Activated CD8-positive, alpha-beta memory T cell treated with anti-CD3 and anti-CD28 coated beads, Interleukin-2, amount 50 U/mL, for 48 hours (primary cell): ENCODE results near the gene LIPC.

Experiments
- DNase-seq: peaks from one replicate; pipeline ENCODE4 v3.0.0-alpha.2; 2020

Gene LIPC

GRCh38 chr15:58559904-58560588, 128.3 kb downstream of the LIPC start:
- DNase-seq: no peak

- no peak for DNase-seq
These were observed 129.5 kb downstream of the LIPC start for GRCh38 chr15:58561321-58561720.

GRCh38 chr15:58562135-58562534, 130.3 kb downstream of the LIPC start:
- DNase-seq: no peak

GRCh38 chr15:58564981-58565380, 133.2 kb downstream of the LIPC start:
- no peak for DNase-seq

GRCh38 chr15:58565619-58566018, 133.8 kb downstream of the LIPC start:
- no peak for DNase-seq

GRCh38 chr15:58566029-58566428, 134.2 kb downstream of the LIPC start:
- DNase-seq: no peak

GRCh38 chr15:58568157-58568571, 136.4 kb downstream of the LIPC start:
- no peak for DNase-seq

- DNase-seq: no peak
These were observed 137.7 kb downstream of the LIPC start for GRCh38 chr15:58569455-58569854.

- no peak for DNase-seq
These were observed 139.7 kb downstream of the LIPC start for GRCh38 chr15:58571491-58571890.

GRCh38 chr15:58572521-58572920, 140.7 kb downstream of the LIPC start:
- DNase-seq: no peak

- no peak for DNase-seq
These were observed 141.5 kb downstream of the LIPC start for GRCh38 chr15:58573270-58573669.

- DNase-seq: no peak
These were observed 142.8 kb downstream of the LIPC start for GRCh38 chr15:58574631-58575030.

- no peak for DNase-seq
These were observed 143.4 kb downstream of the LIPC start for GRCh38 chr15:58575045-58575786.

GRCh38 chr15:58576657-58577056, 144.9 kb downstream of the LIPC start:
- DNase-seq: no peak

GRCh38 chr15:58582160-58582559, 150.4 kb downstream of the LIPC start:
- no peak for DNase-seq

GRCh38 chr15:58583171-58583908, 151.5 kb downstream of the LIPC start:
- no peak for DNase-seq

- no peak for DNase-seq
These were observed 153.1 kb downstream of the LIPC start for GRCh38 chr15:58584789-58585461.

GRCh38 chr15:58585693-58586443, 154.1 kb downstream of the LIPC start:
- DNase-seq: no peak

- DNase-seq: no peak
These were observed 155.7 kb downstream of the LIPC start for GRCh38 chr15:58587486-58587885.

- no peak for DNase-seq
These were observed 156.3 kb downstream of the LIPC start for GRCh38 chr15:58588096-58588495.

GRCh38 chr15:58589047-58589446, 157.3 kb downstream of the LIPC start:
- DNase-seq: no peak

- DNase-seq: no peak
These were observed 158.4 kb downstream of the LIPC start for GRCh38 chr15:58590236-58590635.

GRCh38 chr15:58590926-58591325, 159.1 kb downstream of the LIPC start:
- no peak for DNase-seq
